ENCODE data around the gene SCAF8. TPM values are rescaled to one million over a fixed set of nuclear protein-coding genes. Genes with fewer than 3 reads are reported as not detected.
"Not testable (repeated sequence)": the region's sequence is repeated elsewhere in the genome, so short reads cannot be mapped to it uniquely, and the experiment has no call there.

SCAF8 gene
- total RNA-seq, 1 donor: 40.5 TPM

DNA sequence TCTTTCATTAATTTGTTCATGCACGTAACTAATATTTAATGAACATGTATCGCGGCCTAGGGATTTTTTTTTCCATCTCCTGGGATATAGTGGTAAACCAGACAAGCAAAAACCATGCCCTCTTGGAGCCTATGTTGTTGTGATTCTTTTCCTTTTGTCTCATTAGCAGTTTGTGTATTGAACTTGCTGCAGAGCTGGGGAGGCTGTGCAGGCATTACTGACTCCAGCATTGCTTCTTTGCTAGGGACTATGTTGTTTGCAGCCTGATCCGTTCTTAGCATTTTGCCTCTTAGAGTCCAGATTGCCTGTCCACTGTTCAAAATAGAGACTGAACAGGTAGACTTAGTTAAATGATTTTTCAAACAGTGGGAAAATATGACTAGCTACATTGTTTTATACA, 9.7 kb downstream of the SCAF8 start:
- Histone ChIP-seq H2AFZ (ENCODE audit: low read length) (no peak overlapping the region), H3K27ac (ENCODE audit: low read depth, low read length) (no peak overlapping the region), H4K20me1 (ENCODE audit: insufficient read depth, low read length) (peaks cover 93% of the 10 kb centered on the region)

DNA sequence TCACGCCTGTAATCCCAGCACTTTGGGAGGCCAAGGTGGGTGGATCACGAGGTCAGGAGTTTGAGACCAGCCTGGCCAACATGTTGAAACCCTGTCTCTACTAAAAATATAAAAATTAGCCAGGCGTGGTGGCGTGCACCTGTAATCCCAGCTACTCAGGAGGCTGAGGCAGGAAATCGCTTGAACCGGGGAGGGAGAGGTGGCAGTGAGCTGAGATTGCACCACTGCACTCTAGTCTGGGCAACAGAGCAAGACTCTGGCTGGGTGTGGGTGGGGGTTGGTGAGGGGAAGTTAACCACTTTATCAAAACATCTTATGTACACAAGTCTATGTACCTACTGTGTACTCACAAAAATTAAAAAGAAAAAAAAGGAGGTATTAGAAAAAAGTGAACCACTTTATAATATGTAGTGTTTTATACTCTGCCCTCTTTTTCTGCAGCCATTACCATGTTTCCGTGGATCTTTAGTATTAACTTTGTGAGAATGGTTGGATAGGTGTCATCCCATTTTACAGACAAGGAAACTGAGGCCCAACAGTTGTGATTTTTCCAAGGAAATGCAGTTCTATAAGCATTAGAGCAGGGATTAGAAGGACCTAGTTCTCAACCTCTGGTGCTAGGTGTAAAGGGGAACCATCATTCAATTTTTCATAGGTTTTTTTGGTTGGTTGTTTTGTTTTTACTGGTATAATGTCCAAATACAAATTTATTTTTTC, 11.0 kb downstream of the SCAF8 start:
- H3K9me3 ChIP-seq (ENCODE audit: low read depth, low read length); DNase-seq (ENCODE audit: insufficient read length, low spot score, missing footprints); H2AFZ ChIP-seq (ENCODE audit: low read length); H3K4me2 ChIP-seq (ENCODE audit: insufficient read depth, low read length); H3K27me3 ChIP-seq (ENCODE audit: insufficient read depth, low read length); H3K27ac ChIP-seq (ENCODE audit: low read depth, low read length); H3K36me3 ChIP-seq (ENCODE audit: insufficient read depth, low read length); H3K4me3 ChIP-seq (ENCODE audit: insufficient read depth, low read length); H3K4me1 ChIP-seq (ENCODE audit: insufficient read depth, low read length): not testable (repeated sequence)
- peaks cover 93% of the 10 kb centered on the region for H4K20me1 ChIP-seq (ENCODE audit: insufficient read depth, low read length)
- peaks cover 100% of the 10 kb centered on the region for H3K79me2 ChIP-seq (ENCODE audit: insufficient read depth, low read length)

More for the DNA sequence above, 9.7 kb downstream of the SCAF8 start:
- peaks cover 100% of the 10 kb centered on the region for H3K79me2 ChIP-seq (ENCODE audit: insufficient read depth, low read length)
- peak overlapping the region; percentile 18 for H3K4me2 ChIP-seq (ENCODE audit: insufficient read depth, low read length)
- DNase-seq (ENCODE audit: insufficient read length, low spot score, missing footprints): no peak
- TF ChIP-seq, protein P1, sequence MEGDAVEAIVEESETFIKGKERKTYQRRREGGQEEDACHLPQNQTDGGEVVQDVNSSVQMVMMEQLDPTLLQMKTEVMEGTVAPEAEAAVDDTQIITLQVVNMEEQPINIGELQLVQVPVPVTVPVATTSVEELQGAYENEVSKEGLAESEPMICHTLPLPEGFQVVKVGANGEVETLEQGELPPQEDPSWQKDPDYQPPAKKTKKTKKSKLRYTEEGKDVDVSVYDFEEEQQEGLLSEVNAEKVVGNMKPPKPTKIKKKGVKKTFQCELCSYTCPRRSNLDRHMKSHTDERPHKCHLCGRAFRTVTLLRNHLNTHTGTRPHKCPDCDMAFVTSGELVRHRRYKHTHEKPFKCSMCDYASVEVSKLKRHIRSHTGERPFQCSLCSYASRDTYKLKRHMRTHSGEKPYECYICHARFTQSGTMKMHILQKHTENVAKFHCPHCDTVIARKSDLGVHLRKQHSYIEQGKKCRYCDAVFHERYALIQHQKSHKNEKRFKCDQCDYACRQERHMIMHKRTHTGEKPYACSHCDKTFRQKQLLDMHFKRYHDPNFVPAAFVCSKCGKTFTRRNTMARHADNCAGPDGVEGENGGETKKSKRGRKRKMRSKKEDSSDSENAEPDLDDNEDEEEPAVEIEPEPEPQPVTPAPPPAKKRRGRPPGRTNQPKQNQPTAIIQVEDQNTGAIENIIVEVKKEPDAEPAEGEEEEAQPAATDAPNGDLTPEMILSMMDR (IDR thresholded peaks at IDR 0.05; ENCODE audit: extremely low read depth, low read depth, low read length): no peak
- peaks cover 4% of the 10 kb centered on the region for H3K36me3 ChIP-seq (ENCODE audit: insufficient read depth, low read length)
- peaks cover 11% of the 10 kb centered on the region for H3K4me1 ChIP-seq (ENCODE audit: insufficient read depth, low read length)
- H3K4me3 ChIP-seq (ENCODE audit: insufficient read depth, low read length): no peak overlapping the region
- H3K9me3 ChIP-seq (ENCODE audit: low read depth, low read length): no peaks in the 10 kb centered on the region
- H3K27me3 ChIP-seq (ENCODE audit: insufficient read depth, low read length): no peaks in the 10 kb centered on the region

DNA sequence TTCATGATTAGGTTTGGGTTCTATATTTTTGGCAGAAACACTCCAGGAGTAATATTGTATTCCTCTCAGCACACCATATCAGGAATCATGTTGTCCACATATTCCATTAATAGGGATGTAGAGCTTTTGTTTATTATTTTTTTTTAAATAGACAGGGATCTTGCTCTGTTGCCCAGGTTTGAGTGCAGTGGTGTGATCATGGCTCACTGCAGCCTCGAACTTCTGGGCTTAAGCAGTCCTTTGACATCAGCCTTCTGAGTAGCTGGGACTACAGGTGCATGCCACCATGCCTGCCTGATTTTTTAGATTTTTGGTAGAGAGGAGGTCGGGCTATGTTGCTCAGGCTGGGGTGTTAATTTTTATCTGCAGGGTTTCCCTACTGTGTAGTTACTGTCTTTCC, 12.0 kb downstream of the SCAF8 start:
- H3K4me2 ChIP-seq (ENCODE audit: insufficient read depth, low read length): no peak overlapping the region
- H4K20me1 ChIP-seq (ENCODE audit: insufficient read depth, low read length): peaks cover 92% of the 10 kb centered on the region
- H3K36me3 ChIP-seq (ENCODE audit: insufficient read depth, low read length): peaks cover 4% of the 10 kb centered on the region
- peaks cover 100% of the 10 kb centered on the region for H3K79me2 ChIP-seq (ENCODE audit: insufficient read depth, low read length)
- no peak overlapping the region for H3K27ac ChIP-seq (ENCODE audit: low read depth, low read length)
- TF ChIP-seq, protein P1 (IDR thresholded peaks at IDR 0.05; ENCODE audit: extremely low read depth, low read depth, low read length): no peak
- H2AFZ ChIP-seq (ENCODE audit: low read length): no peak overlapping the region
- H3K9me3 ChIP-seq (ENCODE audit: low read depth, low read length): no peaks in the 10 kb centered on the region
- H3K4me3 ChIP-seq (ENCODE audit: insufficient read depth, low read length): no peak overlapping the region
- no peak for DNase-seq (ENCODE audit: insufficient read length, low spot score, missing footprints)
- no peaks in the 10 kb centered on the region for H3K27me3 ChIP-seq (ENCODE audit: insufficient read depth, low read length)
- peaks cover 3% of the 10 kb centered on the region for H3K4me1 ChIP-seq (ENCODE audit: insufficient read depth, low read length)

DNA sequence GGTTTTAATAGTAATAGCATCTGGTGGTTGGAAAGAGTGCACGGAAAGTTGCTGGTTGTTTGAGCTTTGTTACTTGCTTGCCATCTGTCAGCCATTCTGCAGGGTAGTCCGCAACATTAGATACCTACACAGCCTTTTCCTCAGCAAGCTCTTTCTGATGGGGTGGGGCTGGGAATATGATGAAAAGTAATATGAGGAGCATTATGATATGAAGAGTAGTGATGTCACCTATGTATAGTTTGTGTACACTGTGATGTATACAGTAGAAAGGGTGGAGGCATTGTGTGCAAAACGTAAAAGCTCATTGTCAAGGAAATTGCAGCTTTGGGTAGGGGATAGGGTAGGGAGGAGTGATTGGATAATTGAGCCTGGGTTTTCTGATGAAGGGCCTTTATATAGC, 16.1 kb downstream of the SCAF8 start:
- Histone ChIP-seq H3K79me2 (ENCODE audit: insufficient read depth, low read length) (peaks cover 97% of the 10 kb centered on the region), H3K36me3 (ENCODE audit: insufficient read depth, low read length) (no peaks in the 10 kb centered on the region), H3K27me3 (ENCODE audit: insufficient read depth, low read length) (no peaks in the 10 kb centered on the region), H3K9me3 (ENCODE audit: low read depth, low read length) (no peaks in the 10 kb centered on the region), H4K20me1 (ENCODE audit: insufficient read depth, low read length) (peaks cover 79% of the 10 kb centered on the region), H3K4me1 (ENCODE audit: insufficient read depth, low read length) (peaks cover 4% of the 10 kb centered on the region), H3K27ac (ENCODE audit: low read depth, low read length) (no peak overlapping the region), H3K4me2 (ENCODE audit: insufficient read depth, low read length) (no peak overlapping the region), H2AFZ (ENCODE audit: low read length) (no peak overlapping the region), H3K4me3 (ENCODE audit: insufficient read depth, low read length) (no peak overlapping the region)
- no peak for DNase-seq (ENCODE audit: insufficient read length, low spot score, missing footprints)
- TF ChIP-seq, protein P1 (IDR thresholded peaks at IDR 0.05; ENCODE audit: extremely low read depth, low read depth, low read length): no peak
